H1 (cell line): Measurements from ENCODE around the gene UNC50. TPM values are rescaled to one million over a fixed set of nuclear protein-coding genes. Genes with fewer than 3 reads are reported as not detected.

Experiments used
- CTCF ChIA-PET: fragments of 300-600 bp; sonication (Branson Sonifier 250); formaldehyde crosslinking; loops from one replicate; lab custom pipeline; 2021; ENCODE audit not compliant: partially characterized antibody; lab: Charles Lee
- POLR2A ChIA-PET: fragments of 300-600 bp; sonication (Branson Sonifier 250); formaldehyde crosslinking; loops from one replicate; lab custom pipeline; 2021; ENCODE audit warnings: inconsistent platforms; ENCODE audit not compliant: partially characterized antibody; lab: Charles Lee
- DNase-seq, 2 experiments: peaks; one replicate each; pipeline versions ENCODE4 v3.0.0 to v3.0.0-alpha.2; 2010 to 2022; ENCODE audit warnings: low spot score in 2 of 2, low read depth in 1 of 2, mixed read lengths in 1 of 2
- FAIRE-seq: peaks from 2 replicates; lab custom pipeline; 2011; peaks lifted over from hg19 to GRCh38; lab: Jason Lieb, UNC
- H2AFZ ChIP-seq: 2 replicates; pipeline ENCODE4 v1.8.1; 2012; ENCODE audit warnings: low read length, inconsistent platforms
- H2AK5ac ChIP-seq: 2 replicates; pipeline ENCODE4 v1.6.1; 2013; ENCODE audit warnings: low read depth, low read length
- H2BK120ac ChIP-seq: replicated peaks from 2 replicates; pipeline ENCODE3; 2013; ENCODE audit warnings: low read depth, low read length, inconsistent platforms
- H2BK12ac ChIP-seq: 2 replicates; pipeline ENCODE4 v1.6.1; 2013; ENCODE audit warnings: low read depth, low read length
- H2BK15ac ChIP-seq: 2 replicates; pipeline ENCODE4 v1.6.1; 2013; ENCODE audit warnings: low read length
- H2BK20ac ChIP-seq: 2 replicates; pipeline ENCODE4 v1.6.1; 2013; ENCODE audit warnings: low read length
- H2BK5ac ChIP-seq: 2 replicates; pipeline ENCODE4 v1.6.1; 2013; ENCODE audit warnings: low read depth, low read length
- H3K14ac ChIP-seq: 2 replicates; pipeline ENCODE4 v1.6.1; 2013; ENCODE audit warnings: inconsistent platforms; ENCODE audit not compliant: insufficient read length
- H3K18ac ChIP-seq: 2 replicates; pipeline ENCODE4 v1.6.1; 2013; ENCODE audit warnings: low read length; ENCODE audit errors: extremely low read depth
- H3K23ac ChIP-seq: 2 replicates; pipeline ENCODE4 v1.6.1; 2013; ENCODE audit warnings: inconsistent platforms; ENCODE audit not compliant: insufficient read length
- H3K23me2 ChIP-seq: 2 replicates; pipeline ENCODE4 v1.6.1; 2013; ENCODE audit warnings: low read depth, low read length
- H3K27ac ChIP-seq: 2 replicates; pipeline ENCODE4 v1.6.1; 2011; ENCODE audit warnings: low read depth, low read length, inconsistent platforms
- H3K27me3 ChIP-seq, 4 experiments: replicated peaks in 1 of 4; 1 replicate in 1 of 4; 2 replicates in 3 of 4; pipeline versions ENCODE4 v1.6.1 to v1.8.1; 2011 to 2013; ENCODE audit warnings: low read length in 3 of 4, mild to moderate bottlenecking in 3 of 4, inconsistent platforms in 2 of 4, mixed read lengths in 2 of 4, moderate library complexity in 1 of 4; ENCODE audit not compliant: control insufficient read depth in 3 of 4, insufficient read depth in 3 of 4; ENCODE audit errors: extremely low read depth in 1 of 4
- H3K36me3 ChIP-seq, 4 experiments: 2 replicates each; pipeline versions ENCODE4 v1.6.1 to v1.8.1; 2011 to 2013; ENCODE audit warnings: mild to moderate bottlenecking in 4 of 4, low read length in 3 of 4, moderate library complexity in 2 of 4, control low read depth in 1 of 4, inconsistent platforms in 1 of 4; ENCODE audit not compliant: insufficient read depth in 4 of 4, control insufficient read depth in 2 of 4
- H3K4ac ChIP-seq: replicated peaks from 2 replicates; pipeline ENCODE3; 2013; ENCODE audit warnings: low read length, low read depth, mixed read lengths, inconsistent platforms; ENCODE audit not compliant: insufficient read length
- H3K4me1 ChIP-seq, 4 experiments: replicated peaks in 1 of 4; 1 replicate in 1 of 4; 2 replicates in 3 of 4; pipeline versions ENCODE4 v1.6.1 to v1.8.1; 2011 to 2013; ENCODE audit warnings: low read length in 3 of 4, inconsistent platforms in 2 of 4, mixed read lengths in 1 of 4; ENCODE audit not compliant: insufficient read depth in 4 of 4, control insufficient read depth in 3 of 4
- H3K4me2 ChIP-seq, 2 experiments: 2 replicates each; pipeline versions ENCODE4 v1.6.1 to v1.8.1; 2011 to 2013; ENCODE audit warnings: low read depth in 2 of 2, low read length in 2 of 2, control low read depth in 1 of 2, inconsistent platforms in 1 of 2, mild to moderate bottlenecking in 1 of 2; ENCODE audit not compliant: insufficient read depth in 1 of 2
- H3K4me3 ChIP-seq, 4 experiments: fragments of 200-600, 300-600 bp in 1 of 4; sonication (generic), shearing (Covaris generic), sonication (Bioruptor Twin) in 1 of 4; 2 replicates each; pipeline versions ENCODE4 v1.5.1 to v1.8.1; 2011 to 2016; ENCODE audit warnings: low read length in 4 of 4, low read depth in 3 of 4, control low read depth in 2 of 4, inconsistent platforms in 2 of 4, mild to moderate bottlenecking in 2 of 4, mixed read lengths in 1 of 4, moderate library complexity in 1 of 4; ENCODE audit not compliant: insufficient read depth in 2 of 4; ENCODE audit errors: extremely low read depth in 1 of 4
- H3K56ac ChIP-seq: replicated peaks from 2 replicates; pipeline ENCODE3; 2013; ENCODE audit warnings: low read depth, mild to moderate bottlenecking, mixed read lengths, low read length, inconsistent platforms; ENCODE audit not compliant: insufficient read length
- H3K79me1 ChIP-seq: 2 replicates; pipeline ENCODE4 v1.6.1; 2013; ENCODE audit warnings: low read depth, low read length, control low read depth
- H3K79me2 ChIP-seq, 2 experiments: 2 replicates each; pipeline versions ENCODE4 v1.6.1 to v1.8.1; 2012 to 2013; ENCODE audit warnings: low read length in 2 of 2, mild to moderate bottlenecking in 2 of 2, inconsistent platforms in 1 of 2; ENCODE audit not compliant: insufficient read depth in 2 of 2, control insufficient read depth in 1 of 2
- H3K9ac ChIP-seq, 4 experiments: replicated peaks in 1 of 4; 1 replicate in 1 of 4; 2 replicates in 3 of 4; pipeline versions ENCODE4 v1.6.1 to v1.8.1; 2011 to 2013; ENCODE audit warnings: low read depth in 3 of 4, low read length in 3 of 4, control low read depth in 2 of 4, mild to moderate bottlenecking in 2 of 4, moderate library complexity in 2 of 4, inconsistent platforms in 1 of 4; ENCODE audit errors: extremely low read depth in 1 of 4
- H3K9me3 ChIP-seq, 2 experiments: 2 replicates each; pipeline versions ENCODE4 v1.6.1 to v1.8.1; 2012 to 2013; ENCODE audit warnings: mild to moderate bottlenecking in 2 of 2, moderate library complexity in 2 of 2, control low read depth in 1 of 2, inconsistent platforms in 1 of 2, low read depth in 1 of 2, low read length in 1 of 2, mixed read lengths in 1 of 2; ENCODE audit not compliant: insufficient read depth in 2 of 2
- H4K20me1 ChIP-seq, 2 experiments: replicated peaks in 1 of 2; 2 replicates each; pipeline versions ENCODE3 to v1.8.1; 2011 to 2013; ENCODE audit warnings: inconsistent platforms in 2 of 2, low read length in 2 of 2, mild to moderate bottlenecking in 1 of 2; ENCODE audit not compliant: insufficient read depth in 2 of 2, control insufficient read depth in 1 of 2
- H4K5ac ChIP-seq: 2 replicates; pipeline ENCODE4 v1.6.1; 2013; ENCODE audit warnings: low read length, low read depth, mixed read lengths, inconsistent platforms; ENCODE audit not compliant: insufficient read length
- H4K8ac ChIP-seq: 2 replicates; pipeline ENCODE4 v1.8.0; 2013; ENCODE audit warnings: mild to moderate bottlenecking, moderate library complexity, low read length, inconsistent platforms; ENCODE audit not compliant: insufficient read depth; ENCODE audit errors: extremely low read depth
- H4K91ac ChIP-seq: replicated peaks from 2 replicates; pipeline ENCODE3; 2013; ENCODE audit warnings: low read length, mixed read lengths, inconsistent platforms; ENCODE audit not compliant: insufficient read length
- POLR2AphosphoS5 ChIP-seq: IDR thresholded peaks from 2 replicates; pipeline ENCODE4 v1.6.1; 2011; ENCODE audit warnings: low read depth, low read length
- SUZ12 ChIP-seq: fragments of 200-600 bp; sonication (generic); IDR thresholded peaks from 2 replicates; pipeline ENCODE4 v1.6.1; 2012; ENCODE audit warnings: mild to moderate bottlenecking, inconsistent platforms, low read length, moderate library complexity, mixed read lengths
- WGBS, 2 experiments: shearing (Covaris generic) in 1 of 2; methylation state at CpG; one replicate each; pipeline versions ENCODE4 v1.1.6 to v1.1.7; 2013 to 2015; ENCODE audit warnings: low lambda C conversion rate in 2 of 2, mixed read lengths in 2 of 2, inconsistent platforms in 1 of 2, low coverage in 1 of 2, missing lambda C conversion rate in 1 of 2; ENCODE audit not compliant: insufficient replicate concordance in 2 of 2, insufficient coverage in 1 of 2, insufficient read length in 1 of 2; ENCODE audit errors: extremely low coverage in 1 of 2, missing lambda C conversion rate in 1 of 2; 5-methylcytosine and 5-hydroxymethylcytosine counted together
- polyA plus RNA-seq, 7 experiments: library from polyadenylated mRNA; depleted of rRNA in 3 of 7; stranded (reverse) in 5 of 7; unstranded in 2 of 7; fragments of >200 nt in 5 of 7; fragments of 200-250 nt in 2 of 7; gene quantifications; 1 replicate in 5 of 7; 2 replicates in 1 of 7; 4 replicates in 1 of 7; pipeline versions ENCODE4 v1.2.1 to v1.2.3, GENCODE V29; 2011 to 2013; ENCODE audit warnings: missing spikeins in 2 of 7, mixed read lengths in 2 of 7
- total RNA-seq: library from RNA; stranded (reverse); fragmentation: NEBNext Ultra II Directional; extraction: Animal tissue kit (Norgen Biotek cat#: 25700); gene quantifications from 2 replicates; pipeline ENCODE4 v1.2.1, GENCODE V29; 2021

The UNC50 gene
- total and polyA plus RNA-seq, 2 of the 8 experiments (the other 6 are each of a cell fraction or from before 2014, with no cell fraction given), result 33.4 to 58.5 TPM

DNA sequence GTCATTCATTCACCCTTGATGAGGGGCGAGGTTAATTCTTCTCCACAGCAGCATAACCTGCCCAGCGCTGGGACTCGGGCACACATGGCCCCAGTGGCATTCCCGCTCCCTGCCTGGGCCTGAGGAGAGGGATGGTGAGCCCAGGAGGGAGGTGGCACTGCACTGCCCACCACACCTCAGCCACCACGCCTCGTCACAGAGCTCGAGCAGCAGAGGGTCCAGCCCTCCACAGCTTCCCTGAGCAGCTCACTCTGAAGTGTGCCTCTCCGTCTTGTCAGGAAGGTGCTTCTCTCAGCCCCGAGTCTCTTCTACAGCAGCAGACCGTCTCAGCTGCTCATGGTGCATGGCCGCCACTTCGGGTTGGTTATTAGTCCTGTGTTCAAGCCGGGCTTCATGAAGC, 35.0 kb upstream of the UNC50 start:
- H2AFZ ChIP-seq, result no peak overlapping the region
- H3K18ac ChIP-seq, result no peak overlapping the region
- WGBS, 2 experiments, result 90% methylated on average over 13 of the region's 13 CpGs; no CpG with 5 or more reads in 1 of the 2 experiments
- no peak overlapping the region; the same call in 1 of the 2 replicates for H2BK5ac ChIP-seq
- no peak overlapping the region for H2BK12ac ChIP-seq
- no peak overlapping the region for H3K27ac ChIP-seq
- H3K14ac ChIP-seq, result no peak overlapping the region
- H3K4me2 ChIP-seq, result no peak overlapping the region
- no peak overlapping the region for H4K91ac ChIP-seq
- no peak overlapping the region for H3K56ac ChIP-seq
- H2BK20ac ChIP-seq, result no peak overlapping the region
- DNase-seq (no peak), FAIRE-seq (no peak)
- no peak overlapping the region for H3K4me3 ChIP-seq
- TF ChIP-seq POLR2AphosphoS5, result 0 out of 2 replicates have a peak, but pooled peaks have one; percentile 27
- no peak for TF ChIP-seq SUZ12
- H2AK5ac ChIP-seq, result no peak overlapping the region
- H2BK15ac ChIP-seq, result no peak overlapping the region
- H3K36me3 ChIP-seq, result peaks cover 8 to 24% (median 13%) of the 10 kb centered on the region in 4 experiments
- no peak overlapping the region for H3K23ac ChIP-seq
- H3K4ac ChIP-seq, result no peak overlapping the region
- no peak overlapping the region for H4K8ac ChIP-seq
- no peak overlapping the region for H2BK120ac ChIP-seq
- no peaks in the 10 kb centered on the region for H3K79me1 ChIP-seq
- H4K20me1 ChIP-seq, result peaks cover 0 to 8% of the 10 kb centered on the region in 2 experiments
- H3K79me2 ChIP-seq, result no peaks in the 10 kb centered on the region
- H3K9me3 ChIP-seq, result no peaks in the 10 kb centered on the region
- no peak overlapping the region for H4K5ac ChIP-seq
- H3K27me3 ChIP-seq, result no peaks in the 10 kb centered on the region
- no peaks in the 10 kb centered on the region for H3K4me1 ChIP-seq
- ChIA-PET CTCF (interaction anchor here (2.2 kb wide), 1 partner anchor 28 kb away, joined by 6 read pairs; no protein-coding TSS in a partner anchor), POLR2A (no interaction called here)
- no peak overlapping the region for H3K9ac ChIP-seq
- no peaks in the 10 kb centered on the region for H3K23me2 ChIP-seq
